Measurements from ENCODE around the gene PTPN11. TPM values are rescaled to one million over a fixed set of nuclear protein-coding genes. Genes with fewer than 3 reads are reported as not detected.

The PTPN11 gene
- total and polyA plus RNA-seq, 2 of the 8 experiments (the other 6 are each of a cell fraction or from before 2014, with no cell fraction given) = 28.3 to 133 TPM

DNA sequence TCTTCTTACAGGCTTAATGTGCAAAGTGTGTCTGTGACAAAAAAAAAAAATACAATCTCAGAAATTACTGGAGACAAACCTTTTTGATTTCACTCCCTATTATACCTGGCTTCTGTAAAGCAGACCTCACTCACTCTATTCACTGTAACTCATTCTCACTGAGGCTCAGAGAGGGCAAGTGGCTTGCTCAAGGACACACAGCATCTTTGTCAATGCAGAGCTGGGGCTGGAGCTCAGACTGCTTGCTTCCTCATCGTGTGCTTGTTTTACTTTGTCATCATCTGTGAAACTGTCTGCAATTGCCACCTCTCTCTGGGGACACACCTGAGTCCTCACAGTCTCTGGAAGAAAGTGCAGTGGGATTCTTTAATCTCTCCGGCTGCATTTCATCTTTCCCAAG, 120.0 kb downstream of the PTPN11 start:
- H2AFZ ChIP-seq (ENCODE audit: low read length) = no peak overlapping the region
- TF ChIP-seq BRCA1 (IDR thresholded peaks at IDR 0.05; ENCODE audit: low read depth, low read length) (no peak), KDM1A (IDR thresholded peaks at IDR 0.05; ENCODE audit: borderline replicate concordance, low read length) (peak; percentile 91), SRF (IDR thresholded peaks at IDR 0.05; ENCODE audit: low read depth, low read length) (no peak), NRF1 (IDR thresholded peaks at IDR 0.05; ENCODE audit: low read depth, low read length) (no peak)
- no peak overlapping the region for H3K18ac ChIP-seq (ENCODE audit: extremely low read depth, low read length)
- peaks cover 3% of the 10 kb centered on the region; the same call in 1 of the 2 replicates for H3K23me2 ChIP-seq (ENCODE audit: low read depth, low read length)
- ChIA-PET CTCF (ENCODE audit: partially characterized antibody) (interaction anchor here (0.6 to 1.7 kb wide), 6 partner anchors 8 to 378 kb away, joined by 3 to 6 read pairs (median 3); no protein-coding TSS in a partner anchor), POLR2A (ENCODE audit: partially characterized antibody) (interaction anchor here (1.0 kb wide), 1 partner anchor 9 kb away, joined by 3 read pairs; no protein-coding TSS in a partner anchor)
- H4K91ac ChIP-seq (replicated peaks; ENCODE audit: insufficient read length, low read length) = peak overlapping the region; percentile 8
- no peaks in the 10 kb centered on the region for H3K36me3 ChIP-seq (ENCODE audit: control insufficient read depth in 2 of 4, insufficient read depth in 4 of 4, low read length in 3 of 4)
- DNase-seq (ENCODE audit: low read depth in 1 of 2, low spot score in 2 of 2) (no peak), FAIRE-seq (no peak)
- H2BK5ac ChIP-seq (ENCODE audit: low read depth, low read length) = no peak overlapping the region
- H3K27me3 ChIP-seq (replicated peaks in 1 of 4; ENCODE audit: control insufficient read depth in 3 of 4, extremely low read depth in 1 of 4, insufficient read depth in 3 of 4, low read length in 3 of 4) = no peaks in the 10 kb centered on the region
- no peaks in the 10 kb centered on the region for H3K79me2 ChIP-seq (ENCODE audit: control insufficient read depth in 1 of 2, insufficient read depth in 2 of 2, low read length in 2 of 2)
- H2BK15ac ChIP-seq (ENCODE audit: low read length) = 0 out of 2 replicates have a peak overlapping the region, but pooled peaks have one; percentile 65
- no peaks in the 10 kb centered on the region for H3K4me1 ChIP-seq (replicated peaks in 1 of 4; ENCODE audit: control insufficient read depth in 3 of 4, insufficient read depth in 4 of 4, low read length in 3 of 4)
- no peaks in the 10 kb centered on the region for H4K20me1 ChIP-seq (replicated peaks in 1 of 2; ENCODE audit: control insufficient read depth in 1 of 2, insufficient read depth in 2 of 2, low read length in 2 of 2)
- H3K4me3 ChIP-seq (ENCODE audit: extremely low read depth in 1 of 4, insufficient read depth in 2 of 4, low read depth in 3 of 4, low read length in 4 of 4) = no peak overlapping the region
- no peak overlapping the region for H3K9ac ChIP-seq (replicated peaks in 1 of 4; ENCODE audit: extremely low read depth in 1 of 4, low read depth in 3 of 4, low read length in 3 of 4)
- 74% methylated on average over 2 of the region's 2 CpGs; no CpG with 5 or more reads in 1 of the 2 experiments for WGBS, 2 experiments (ENCODE audit: extremely low coverage in 1 of 2, insufficient coverage in 1 of 2, insufficient read length in 1 of 2, insufficient replicate concordance in 2 of 2, low coverage in 1 of 2, low lambda C conversion rate in 2 of 2, missing lambda C conversion rate in 1 of 2)
- H3K23ac ChIP-seq (ENCODE audit: insufficient read length) = no peak overlapping the region
- no peak overlapping the region for H4K5ac ChIP-seq (ENCODE audit: insufficient read length, low read depth, low read length)
- no peak overlapping the region for H3K4me2 ChIP-seq (ENCODE audit: insufficient read depth in 1 of 2, low read depth in 2 of 2, low read length in 2 of 2)
- H2BK12ac ChIP-seq (ENCODE audit: low read depth, low read length) = peak overlapping the region; percentile 72; the same call in 1 of the 2 replicates
- no peaks in the 10 kb centered on the region; the same call in 1 of the 2 replicates for H3K79me1 ChIP-seq (ENCODE audit: low read depth, low read length)
- peak overlapping the region; percentile 40; the same call in 1 of the 2 replicates for H2BK20ac ChIP-seq (ENCODE audit: low read length)
- no peak overlapping the region for H3K56ac ChIP-seq (replicated peaks; ENCODE audit: insufficient read length, low read depth, low read length)
- no peaks in the 10 kb centered on the region for H3K9me3 ChIP-seq (ENCODE audit: insufficient read depth in 2 of 2, low read depth in 1 of 2, low read length in 1 of 2)
- no peak overlapping the region for H3K4ac ChIP-seq (replicated peaks; ENCODE audit: insufficient read length, low read depth, low read length)
- H3K14ac ChIP-seq (ENCODE audit: insufficient read length) = no peak overlapping the region
- H2BK120ac ChIP-seq (replicated peaks; ENCODE audit: low read depth, low read length) = no peak overlapping the region
- H4K8ac ChIP-seq (ENCODE audit: extremely low read depth, insufficient read depth, low read length) = no peak overlapping the region
- no peak overlapping the region for H3K27ac ChIP-seq (ENCODE audit: low read depth, low read length)
- no peak overlapping the region for H2AK5ac ChIP-seq (ENCODE audit: low read depth, low read length)
